GM12874 (cell line): ENCODE measurements around the gene PTGES.

Source experiments
- TF ChIP-seq, protein P1 (sequence below): IDR thresholded peaks from 2 replicates; pipeline ENCODE4 v1.5.1; 2011; ENCODE audit warnings: low read depth, mild to moderate bottlenecking, control low read depth, low read length, moderate library complexity; ENCODE audit not compliant: insufficient read depth

Gene PTGES

DNA sequence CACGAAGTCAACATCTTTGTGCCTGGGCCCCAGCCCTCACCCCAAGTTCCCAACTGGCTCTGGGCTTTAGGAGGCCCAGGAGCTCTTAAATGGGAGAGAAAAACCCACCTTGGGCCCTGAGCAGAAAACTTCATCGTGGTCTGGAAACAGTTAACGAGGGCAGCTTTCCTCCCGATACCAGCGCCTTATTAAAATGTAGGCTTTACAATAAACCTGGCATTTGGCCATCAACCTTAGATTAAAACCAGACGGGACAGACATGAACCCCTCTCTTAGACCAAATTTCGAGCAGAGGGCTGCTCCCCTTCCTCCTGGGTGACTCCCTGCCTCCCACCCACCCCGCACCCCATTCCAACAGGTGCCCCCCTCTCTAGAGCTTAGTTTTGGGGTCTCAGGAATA is 48.0 kb downstream of the PTGES start:
- TF ChIP-seq, protein P1, sequence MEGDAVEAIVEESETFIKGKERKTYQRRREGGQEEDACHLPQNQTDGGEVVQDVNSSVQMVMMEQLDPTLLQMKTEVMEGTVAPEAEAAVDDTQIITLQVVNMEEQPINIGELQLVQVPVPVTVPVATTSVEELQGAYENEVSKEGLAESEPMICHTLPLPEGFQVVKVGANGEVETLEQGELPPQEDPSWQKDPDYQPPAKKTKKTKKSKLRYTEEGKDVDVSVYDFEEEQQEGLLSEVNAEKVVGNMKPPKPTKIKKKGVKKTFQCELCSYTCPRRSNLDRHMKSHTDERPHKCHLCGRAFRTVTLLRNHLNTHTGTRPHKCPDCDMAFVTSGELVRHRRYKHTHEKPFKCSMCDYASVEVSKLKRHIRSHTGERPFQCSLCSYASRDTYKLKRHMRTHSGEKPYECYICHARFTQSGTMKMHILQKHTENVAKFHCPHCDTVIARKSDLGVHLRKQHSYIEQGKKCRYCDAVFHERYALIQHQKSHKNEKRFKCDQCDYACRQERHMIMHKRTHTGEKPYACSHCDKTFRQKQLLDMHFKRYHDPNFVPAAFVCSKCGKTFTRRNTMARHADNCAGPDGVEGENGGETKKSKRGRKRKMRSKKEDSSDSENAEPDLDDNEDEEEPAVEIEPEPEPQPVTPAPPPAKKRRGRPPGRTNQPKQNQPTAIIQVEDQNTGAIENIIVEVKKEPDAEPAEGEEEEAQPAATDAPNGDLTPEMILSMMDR, result no peak

DNA sequence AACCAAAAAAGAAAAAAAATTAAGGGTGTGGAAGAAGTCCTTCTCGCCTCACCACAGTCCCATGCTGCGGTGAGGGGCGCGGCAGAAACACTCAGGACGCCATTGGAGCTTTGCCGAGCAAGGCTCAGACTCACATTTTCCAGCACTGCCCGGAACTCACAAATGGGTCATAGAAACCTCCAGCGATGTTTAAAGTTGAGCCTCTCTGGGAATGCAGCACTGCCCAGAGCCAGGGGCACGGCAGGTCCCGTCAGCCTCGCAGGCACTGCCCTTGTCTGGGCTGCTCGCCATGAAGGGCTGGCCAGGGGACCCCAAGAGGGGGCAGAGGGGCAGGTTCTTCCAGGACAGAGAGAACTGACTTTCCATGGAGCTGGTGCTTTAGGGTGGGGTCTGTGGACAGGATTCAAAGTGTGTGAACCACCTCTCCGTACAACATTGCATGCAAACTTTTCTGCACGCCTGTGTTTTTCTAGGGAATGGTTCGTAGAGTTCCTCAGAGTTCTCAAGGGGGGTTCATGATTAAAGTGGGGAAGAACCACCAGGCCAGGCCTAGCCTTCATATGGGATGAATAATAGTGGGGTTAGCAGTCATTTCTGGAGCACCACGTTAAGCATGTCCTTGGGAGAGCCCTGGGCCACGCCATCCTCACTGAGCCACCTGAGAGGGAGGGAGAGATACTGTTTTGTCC is 49.0 kb downstream of the PTGES start:
- TF ChIP-seq, protein P1, result no peak

DNA sequence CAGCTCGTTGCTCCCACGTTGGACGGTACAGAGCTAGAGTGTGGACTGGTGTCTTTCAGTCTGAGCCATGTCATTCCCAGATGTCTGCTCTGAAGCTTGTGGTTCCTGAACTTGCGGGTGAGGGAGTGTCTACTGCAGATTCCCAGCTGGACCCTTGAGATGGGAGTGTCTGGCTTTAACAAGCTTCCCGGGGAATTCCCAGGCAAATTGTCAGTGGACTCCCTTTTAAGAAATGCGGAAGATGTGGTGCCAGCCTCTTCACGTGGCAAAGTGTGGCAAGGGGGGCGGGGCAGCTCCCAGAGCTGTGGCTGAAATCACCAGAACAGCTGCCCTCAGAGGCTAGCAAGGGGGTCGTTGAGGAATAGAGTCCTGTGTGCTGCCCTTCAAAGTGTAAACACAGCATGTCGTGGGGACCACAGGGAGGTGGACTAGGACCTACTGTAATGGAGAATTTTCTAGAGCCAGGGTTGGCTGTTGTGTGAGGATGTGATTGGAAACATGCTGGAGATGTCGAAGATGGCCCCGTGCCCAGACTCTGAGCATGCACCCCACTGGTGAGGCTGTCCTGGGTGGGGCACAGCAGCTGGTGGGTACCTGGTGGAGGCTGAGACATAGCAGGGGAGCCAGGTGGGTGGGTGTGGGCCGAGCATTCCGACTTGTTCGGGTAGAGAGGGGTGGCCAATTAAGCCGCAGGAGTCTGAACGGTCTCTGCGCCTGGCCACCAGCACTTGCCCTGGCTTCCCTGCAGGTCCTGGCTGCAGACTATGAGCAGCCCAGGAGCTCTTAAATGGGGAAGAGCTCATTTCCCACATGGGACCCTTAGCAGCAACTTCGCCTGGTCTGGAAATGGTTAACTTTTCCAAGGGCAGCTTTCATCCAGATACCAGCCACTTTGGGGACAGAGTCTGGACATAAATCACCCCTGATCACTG is 50.0 kb downstream of the PTGES start:
- TF ChIP-seq, protein P1, result no peak

DNA sequence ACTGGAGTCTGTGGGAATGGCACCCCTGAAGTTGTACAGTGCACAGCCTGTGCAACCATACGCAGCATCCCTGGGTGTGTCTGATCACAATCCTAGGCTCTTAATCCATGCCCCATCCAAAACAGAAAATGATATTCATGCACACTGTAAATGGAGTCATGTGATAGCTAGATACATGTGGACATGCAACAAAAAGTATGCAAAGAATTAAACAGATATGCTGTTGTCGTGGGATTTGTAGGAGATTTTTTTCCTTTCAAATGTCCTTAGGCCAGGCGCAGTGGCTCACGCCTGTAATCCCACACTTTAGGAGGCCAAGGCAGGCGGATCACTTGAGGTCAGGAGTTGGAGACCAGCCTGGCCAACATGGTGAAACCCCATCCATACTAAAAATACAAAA is 51.3 kb downstream of the PTGES start:
- TF ChIP-seq, protein P1, result no peak

GRCh38 chr9:129701054-129701453 is 51.8 kb downstream of the PTGES start:
- TF ChIP-seq, protein P1, result no peak

DNA sequence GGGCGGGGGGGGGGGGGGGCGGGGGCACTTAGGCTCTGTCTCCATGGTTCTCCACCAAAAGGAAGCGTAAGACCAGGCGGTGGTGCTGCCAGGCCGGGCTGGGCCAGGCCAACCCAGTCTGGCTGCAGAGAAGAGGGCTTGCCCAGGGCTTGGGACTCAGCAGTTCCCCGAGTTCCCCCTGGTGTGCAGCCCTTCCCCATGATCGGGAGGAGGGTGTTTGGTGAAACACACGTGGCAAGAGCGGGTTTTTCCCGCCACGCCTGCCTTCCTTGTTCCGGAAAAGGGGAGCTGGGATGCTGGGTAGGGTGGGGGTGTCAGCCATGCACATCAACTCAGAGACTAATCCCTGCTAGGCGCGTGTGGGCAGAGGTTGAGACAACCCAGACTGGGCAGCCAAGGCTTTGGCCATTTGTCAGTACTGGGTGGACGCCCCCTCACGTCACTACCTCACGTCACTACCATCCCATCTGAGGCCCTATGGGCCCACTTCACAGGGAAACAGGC is 54.5 kb downstream of the PTGES start:
- TF ChIP-seq, protein P1, result no peak

- TF ChIP-seq, protein P1, result no peak
Measured at GRCh38 chr9:129697656-129698253, 55.1 kb downstream of the PTGES start.
